Omental fat pad (tissue), 4 donors: ENCODE measurements around the gene FRMD4A. TPM values are rescaled to one million over a fixed set of nuclear protein-coding genes. Genes with fewer than 3 reads are reported as not detected.

Source experiments
- ATAC-seq: fragments of 150-250 bp; one replicate; pipeline ENCODE4 v1.9.1; 2016; ENCODE audit warnings: mild to moderate bottlenecking, moderate library complexity; ENCODE audit not compliant: low FRiP score
- DNase-seq: peaks from one replicate; pipeline ENCODE4 v3.0.0-alpha.2; 2019; ENCODE audit warnings: low spot score
- total RNA-seq, 4 donors: library from RNA; depleted of rRNA; stranded (reverse); fragments of >200 nt; gene quantifications; one replicate each; pipeline ENCODE4 v1.1.0, GENCODE V29; 2016
- TF ChIP-seq, protein P1 (sequence below), 3 donors: fragments of 450-650 bp; IDR thresholded peaks; one replicate each; pipeline ENCODE4 v1.5.1; 2016 to 2017; ENCODE audit warnings: antibody characterized with exemption in 3 of 3, mild to moderate bottlenecking in 3 of 3, moderate library complexity in 2 of 3

The FRMD4A gene
- total RNA-seq, 4 donors from 2014 or later, result 66.8 to 119 (median 81.6) TPM

DNA sequence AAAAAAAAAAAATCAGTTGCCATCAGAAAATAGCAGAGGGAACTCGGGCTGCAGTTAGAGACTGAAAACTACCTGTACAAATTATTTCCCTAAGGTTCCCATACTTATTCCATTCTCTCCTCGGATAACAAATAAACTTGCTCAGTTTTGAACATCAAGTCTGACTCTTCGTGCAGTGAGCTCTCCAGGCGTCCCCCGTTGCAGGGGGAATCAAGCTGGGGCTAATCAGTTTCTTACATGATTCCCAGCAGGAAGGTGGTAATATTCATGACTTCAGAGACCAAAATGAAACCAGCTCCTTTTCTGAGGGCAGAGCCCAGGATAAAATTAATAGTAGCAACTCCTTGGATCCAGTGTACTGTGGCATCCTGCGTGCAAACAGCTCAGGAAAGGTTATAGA is 135.3 kb downstream of the FRMD4A start:
- TF ChIP-seq, protein P1, sequence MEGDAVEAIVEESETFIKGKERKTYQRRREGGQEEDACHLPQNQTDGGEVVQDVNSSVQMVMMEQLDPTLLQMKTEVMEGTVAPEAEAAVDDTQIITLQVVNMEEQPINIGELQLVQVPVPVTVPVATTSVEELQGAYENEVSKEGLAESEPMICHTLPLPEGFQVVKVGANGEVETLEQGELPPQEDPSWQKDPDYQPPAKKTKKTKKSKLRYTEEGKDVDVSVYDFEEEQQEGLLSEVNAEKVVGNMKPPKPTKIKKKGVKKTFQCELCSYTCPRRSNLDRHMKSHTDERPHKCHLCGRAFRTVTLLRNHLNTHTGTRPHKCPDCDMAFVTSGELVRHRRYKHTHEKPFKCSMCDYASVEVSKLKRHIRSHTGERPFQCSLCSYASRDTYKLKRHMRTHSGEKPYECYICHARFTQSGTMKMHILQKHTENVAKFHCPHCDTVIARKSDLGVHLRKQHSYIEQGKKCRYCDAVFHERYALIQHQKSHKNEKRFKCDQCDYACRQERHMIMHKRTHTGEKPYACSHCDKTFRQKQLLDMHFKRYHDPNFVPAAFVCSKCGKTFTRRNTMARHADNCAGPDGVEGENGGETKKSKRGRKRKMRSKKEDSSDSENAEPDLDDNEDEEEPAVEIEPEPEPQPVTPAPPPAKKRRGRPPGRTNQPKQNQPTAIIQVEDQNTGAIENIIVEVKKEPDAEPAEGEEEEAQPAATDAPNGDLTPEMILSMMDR (IDR thresholded peaks at IDR 0.05), result no peak
- DNase-seq, result no peak
- no peak for ATAC-seq

DNA sequence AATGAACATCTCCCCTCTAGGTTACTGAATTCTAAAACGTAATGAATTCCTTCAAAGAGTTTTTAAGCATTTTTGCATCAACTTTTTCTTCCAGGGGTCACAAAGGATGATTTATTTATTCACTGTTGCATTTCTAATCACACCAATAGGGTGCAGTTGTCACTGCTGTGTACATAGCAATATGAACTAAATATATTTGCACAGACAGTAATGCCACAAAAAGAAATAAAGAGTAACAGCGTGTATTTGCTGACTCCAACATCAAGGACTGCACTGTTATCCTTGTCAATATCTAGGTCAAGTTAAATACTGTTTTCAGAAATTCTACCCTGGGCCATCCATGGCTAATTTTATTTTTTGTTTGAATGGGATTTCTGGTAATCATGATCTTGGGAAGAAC is 138.0 kb downstream of the FRMD4A start:
- TF ChIP-seq, protein P1 (IDR thresholded peaks at IDR 0.05), result no peak
- ATAC-seq, result no peak

DNA sequence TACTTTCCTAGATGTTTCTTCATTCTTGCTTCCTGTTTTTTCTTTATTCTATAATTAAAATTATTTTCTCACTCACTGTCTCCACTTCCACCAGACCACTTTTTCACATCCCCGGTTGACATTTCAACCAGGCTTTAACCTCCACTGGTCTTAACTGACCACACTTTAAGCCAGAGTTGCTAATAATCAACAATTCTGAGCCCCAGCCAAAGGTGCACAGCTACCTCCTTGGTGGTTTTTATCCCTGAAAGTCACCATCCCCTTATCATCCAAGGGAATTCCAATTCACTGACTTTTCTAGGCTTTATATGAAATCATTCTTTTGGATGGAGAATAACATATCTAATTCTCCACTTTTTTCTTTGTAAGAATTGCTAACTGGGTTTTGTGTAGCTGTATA is 138.9 kb downstream of the FRMD4A start:
- TF ChIP-seq, protein P1 (IDR thresholded peaks at IDR 0.05), result no peak
- no peak for ATAC-seq

More for the DNA sequence above, 138.0 kb downstream of the FRMD4A start:
- DNase-seq, result no peak

DNA sequence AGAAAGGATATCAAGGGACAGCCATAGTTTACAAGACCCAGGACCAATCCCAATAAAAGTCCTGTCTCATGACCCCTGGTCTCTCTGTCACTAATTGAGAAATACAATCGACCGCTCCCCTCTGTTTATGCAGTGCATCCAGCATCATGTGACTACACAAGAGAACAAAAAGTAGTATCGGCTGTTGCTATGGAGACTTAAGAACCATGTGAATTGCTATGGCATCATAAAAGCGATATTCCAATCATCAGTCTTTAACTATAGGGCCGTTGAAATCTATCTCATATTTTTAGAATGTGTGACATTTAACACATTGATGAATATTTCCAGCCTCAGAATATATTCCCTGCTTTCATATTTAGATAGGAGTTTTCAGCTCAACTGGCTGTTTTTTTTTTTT is 139.3 kb downstream of the FRMD4A start:
- TF ChIP-seq, protein P1 (IDR thresholded peaks at IDR 0.05), result no peak
- ATAC-seq (no peak), DNase-seq (no peak)

More for the DNA sequence above, 138.9 kb downstream of the FRMD4A start:
- DNase-seq, result no peak

DNA sequence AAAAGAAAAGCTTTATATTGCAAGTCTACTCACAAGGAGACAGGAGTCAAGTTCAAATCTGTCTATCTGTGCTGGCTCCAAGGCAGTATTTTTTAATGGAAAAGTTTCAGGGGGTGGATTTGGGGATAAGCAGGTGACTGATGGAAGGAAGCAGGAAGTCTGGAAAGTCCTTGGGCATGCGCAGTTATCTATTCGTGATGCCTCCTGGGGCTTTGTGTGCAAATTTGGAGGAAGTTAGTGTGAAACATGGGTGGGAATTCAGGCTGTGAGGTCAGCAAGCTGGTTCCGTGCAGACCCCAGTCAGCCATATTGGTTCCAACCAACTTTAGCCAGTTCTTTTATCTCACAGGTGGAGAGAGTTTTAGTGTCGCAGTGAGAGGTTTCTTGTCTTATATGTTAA is 140.0 kb downstream of the FRMD4A start:
- TF ChIP-seq, protein P1 (IDR thresholded peaks at IDR 0.05), result no peak
- ATAC-seq, result no peak

DNA sequence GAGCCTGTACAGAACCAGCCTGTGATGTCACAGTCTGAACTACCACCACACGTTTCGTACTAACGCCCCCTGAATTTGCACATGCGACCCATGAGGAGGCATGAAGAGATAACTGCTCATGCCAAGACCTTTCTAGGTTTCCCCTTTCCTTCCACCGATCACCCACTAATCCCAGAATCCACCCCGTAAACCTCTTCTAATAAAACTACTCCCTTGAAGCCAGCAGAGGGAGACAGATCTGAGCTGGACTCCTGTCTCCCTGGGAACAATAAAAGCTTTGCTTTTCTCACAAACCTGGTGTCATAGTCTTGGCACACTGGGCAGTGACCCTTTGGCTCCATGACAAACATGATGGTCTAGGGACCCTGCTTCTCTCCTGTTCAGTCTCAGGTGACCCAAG is 144.5 kb downstream of the FRMD4A start:
- DNase-seq, result no peak
- TF ChIP-seq, protein P1 (IDR thresholded peaks at IDR 0.05), result no peak
- ATAC-seq, result no peak

More for the DNA sequence above, 140.0 kb downstream of the FRMD4A start:
- no peak for DNase-seq

DNA sequence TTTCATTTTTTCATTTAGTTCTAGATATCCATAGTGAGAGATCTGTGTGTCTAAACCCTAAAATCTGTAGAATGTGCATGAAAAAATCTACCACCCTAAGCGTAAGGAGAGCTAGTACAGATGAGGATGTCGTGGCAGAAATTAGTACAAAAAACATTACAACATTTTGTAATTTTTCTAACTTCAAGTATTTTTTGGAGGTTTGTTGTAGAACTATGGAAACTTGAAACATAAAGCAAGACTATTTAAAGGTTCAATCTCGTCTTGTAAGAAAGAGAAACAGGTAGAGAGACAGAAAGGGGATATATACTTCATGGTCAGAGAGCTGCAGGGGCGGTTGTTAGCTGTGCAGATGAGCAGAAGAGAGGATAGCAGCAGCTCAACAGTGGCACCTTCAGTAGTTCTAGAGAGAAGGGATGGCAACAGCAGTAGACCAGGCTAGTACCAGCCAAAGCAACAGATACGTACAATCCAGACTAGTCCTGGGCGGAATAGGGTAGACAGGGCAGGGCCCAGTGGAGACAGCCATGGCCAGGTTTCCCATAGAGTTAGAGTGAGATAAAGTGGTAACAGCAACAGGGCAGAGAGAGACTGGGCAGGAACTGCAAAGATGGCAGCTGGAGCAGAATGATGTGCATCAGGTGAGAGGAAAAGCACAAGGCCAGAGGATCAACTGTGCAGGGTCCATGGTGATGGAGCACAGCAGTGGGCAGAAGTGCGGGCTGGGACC is 145.2 kb downstream of the FRMD4A start:
- DNase-seq (no peak), ATAC-seq (no peak)
- TF ChIP-seq, protein P1 (IDR thresholded peaks at IDR 0.05), result no peak
